ENCODE data around the gene OR2T4.

OR2T4 gene

DNA sequence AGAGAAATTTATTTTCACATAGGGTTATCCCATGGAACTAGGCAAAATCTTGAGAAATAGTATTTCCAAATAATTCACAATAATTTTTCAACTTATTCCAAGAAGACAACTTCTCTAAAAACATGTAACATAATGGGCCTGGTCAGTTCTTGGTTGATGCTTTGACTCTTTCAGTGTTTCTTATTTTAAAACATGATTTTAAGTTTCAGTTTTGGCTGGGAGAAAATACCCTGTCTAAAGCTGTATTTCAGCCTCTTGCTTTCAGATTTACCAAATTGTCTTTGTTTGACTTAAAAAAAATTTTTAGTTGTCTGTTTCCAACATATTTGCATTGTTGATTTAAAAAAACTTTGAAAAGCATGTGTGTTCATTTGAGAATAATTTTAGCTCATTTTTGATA is 5.1 kb downstream of the OR2T4 start:
- in situ Hi-C loops (cut with MboI; ENCODE audit: low pct_unique_long_range_greater_than_20kb, low sequenced_read_pairs, unreplicated experiment) = no loop called here
- TF ChIP-seq, protein P1, sequence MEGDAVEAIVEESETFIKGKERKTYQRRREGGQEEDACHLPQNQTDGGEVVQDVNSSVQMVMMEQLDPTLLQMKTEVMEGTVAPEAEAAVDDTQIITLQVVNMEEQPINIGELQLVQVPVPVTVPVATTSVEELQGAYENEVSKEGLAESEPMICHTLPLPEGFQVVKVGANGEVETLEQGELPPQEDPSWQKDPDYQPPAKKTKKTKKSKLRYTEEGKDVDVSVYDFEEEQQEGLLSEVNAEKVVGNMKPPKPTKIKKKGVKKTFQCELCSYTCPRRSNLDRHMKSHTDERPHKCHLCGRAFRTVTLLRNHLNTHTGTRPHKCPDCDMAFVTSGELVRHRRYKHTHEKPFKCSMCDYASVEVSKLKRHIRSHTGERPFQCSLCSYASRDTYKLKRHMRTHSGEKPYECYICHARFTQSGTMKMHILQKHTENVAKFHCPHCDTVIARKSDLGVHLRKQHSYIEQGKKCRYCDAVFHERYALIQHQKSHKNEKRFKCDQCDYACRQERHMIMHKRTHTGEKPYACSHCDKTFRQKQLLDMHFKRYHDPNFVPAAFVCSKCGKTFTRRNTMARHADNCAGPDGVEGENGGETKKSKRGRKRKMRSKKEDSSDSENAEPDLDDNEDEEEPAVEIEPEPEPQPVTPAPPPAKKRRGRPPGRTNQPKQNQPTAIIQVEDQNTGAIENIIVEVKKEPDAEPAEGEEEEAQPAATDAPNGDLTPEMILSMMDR (IDR thresholded peaks at IDR 0.05; ENCODE audit: extremely low read depth, insufficient read depth, missing control alignments) = no peak
- DNase-seq (ENCODE audit: low spot score) = no peak

DNA sequence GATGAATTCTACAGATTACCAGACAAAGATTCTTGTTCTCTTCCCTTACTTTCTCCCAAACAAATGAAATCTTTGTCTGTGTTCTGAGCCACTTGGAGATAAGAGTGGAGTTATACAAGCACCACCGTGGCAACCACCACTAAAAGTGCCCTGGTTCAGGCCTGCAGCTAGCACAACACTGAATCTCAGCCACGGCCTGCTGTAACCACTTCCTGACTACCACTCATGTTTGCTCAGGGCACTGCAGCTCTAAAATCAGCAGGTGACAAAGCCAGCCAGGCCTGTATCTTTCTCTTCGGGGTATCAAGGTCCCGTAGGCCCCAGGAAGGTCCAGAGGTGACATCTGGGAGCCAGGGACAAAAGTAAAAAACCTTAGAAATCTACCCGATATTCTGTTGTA is 10.9 kb downstream of the OR2T4 start:
- in situ Hi-C loops (cut with MboI; ENCODE audit: low pct_unique_long_range_greater_than_20kb, low sequenced_read_pairs, unreplicated experiment) = no loop called here
- TF ChIP-seq, protein P1 (IDR thresholded peaks at IDR 0.05; ENCODE audit: extremely low read depth, insufficient read depth, missing control alignments) = no peak
- no peak for DNase-seq (ENCODE audit: low spot score)

DNA sequence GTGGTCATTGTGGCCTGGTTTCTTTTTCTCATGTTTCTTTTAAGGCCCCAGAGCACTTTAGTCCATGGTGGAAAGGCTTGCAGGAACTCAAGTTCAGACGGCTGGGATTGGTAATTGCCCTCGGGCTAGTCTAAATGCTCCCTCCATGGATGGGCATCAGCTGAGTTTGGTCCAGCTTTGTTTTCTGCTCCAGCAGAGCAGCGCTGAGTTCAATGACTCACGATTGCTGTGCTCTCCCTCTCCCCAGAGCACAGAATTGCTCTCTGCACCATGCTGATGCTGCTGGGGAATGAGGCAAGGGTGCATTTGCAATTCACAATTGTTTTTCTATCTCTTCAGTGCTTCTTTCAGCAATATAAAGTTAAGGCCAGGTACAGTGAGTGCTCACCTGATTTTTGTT is 12.3 kb downstream of the OR2T4 start:
- in situ Hi-C loops (cut with MboI; ENCODE audit: low pct_unique_long_range_greater_than_20kb, low sequenced_read_pairs, unreplicated experiment) = no loop called here
- no peak for DNase-seq (ENCODE audit: low spot score)
- TF ChIP-seq, protein P1 (IDR thresholded peaks at IDR 0.05; ENCODE audit: extremely low read depth, insufficient read depth, missing control alignments) = no peak

DNA sequence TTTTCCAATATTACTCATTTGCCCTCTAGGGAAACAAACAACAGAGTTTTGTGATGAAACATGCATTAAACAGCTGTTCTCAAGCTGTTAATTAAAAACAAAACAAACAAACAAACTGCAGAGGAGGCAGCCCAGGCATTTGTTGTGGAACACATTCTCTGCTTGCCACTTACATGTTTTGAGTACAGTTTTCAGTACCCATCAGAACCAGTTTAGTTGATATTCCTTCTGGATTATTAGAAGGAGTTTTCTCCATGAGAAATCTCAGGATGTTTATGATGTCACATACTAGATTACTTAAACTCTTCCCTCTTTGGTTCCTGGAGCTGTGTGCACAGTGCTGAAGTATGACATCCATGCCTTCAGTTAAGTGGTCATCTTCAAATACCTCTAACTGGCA is 14.0 kb downstream of the OR2T4 start, which contains the start of gene OR2T6:
OR2T6 (plus strand) TSS at position 301 of the 400 bp plus-strand sequence. CDS start 11,863 bp downstream, outside the sequence.
- no peak for DNase-seq (ENCODE audit: low spot score)
- TF ChIP-seq, protein P1 (IDR thresholded peaks at IDR 0.05; ENCODE audit: extremely low read depth, insufficient read depth, missing control alignments) = no peak
- in situ Hi-C loops (cut with MboI; ENCODE audit: low pct_unique_long_range_greater_than_20kb, low sequenced_read_pairs, unreplicated experiment) = no loop called here

DNA sequence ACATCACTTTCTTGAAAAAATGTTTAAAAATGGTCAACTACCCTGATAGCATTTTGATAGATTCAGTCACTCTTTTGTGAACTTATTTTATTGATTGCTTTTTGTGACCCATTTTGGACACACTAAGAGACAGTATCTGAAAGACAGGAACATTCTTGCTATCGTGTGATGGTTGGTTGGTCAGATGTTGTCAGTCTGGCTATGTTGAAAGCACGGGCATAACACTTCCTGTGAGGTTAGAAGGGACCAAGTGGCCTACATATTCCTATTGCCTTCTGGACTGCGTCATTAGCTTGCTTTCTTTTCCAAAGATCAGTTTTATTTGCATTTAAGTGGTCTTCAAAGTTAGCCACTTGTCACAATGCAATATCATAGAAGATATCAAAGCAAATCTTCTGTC is 15.5 kb downstream of the OR2T4 start:
- TF ChIP-seq, protein P1 (IDR thresholded peaks at IDR 0.05; ENCODE audit: extremely low read depth, insufficient read depth, missing control alignments) = no peak
- in situ Hi-C loops (cut with MboI; ENCODE audit: low pct_unique_long_range_greater_than_20kb, low sequenced_read_pairs, unreplicated experiment) = no loop called here
- DNase-seq (ENCODE audit: low spot score) = no peak

DNA sequence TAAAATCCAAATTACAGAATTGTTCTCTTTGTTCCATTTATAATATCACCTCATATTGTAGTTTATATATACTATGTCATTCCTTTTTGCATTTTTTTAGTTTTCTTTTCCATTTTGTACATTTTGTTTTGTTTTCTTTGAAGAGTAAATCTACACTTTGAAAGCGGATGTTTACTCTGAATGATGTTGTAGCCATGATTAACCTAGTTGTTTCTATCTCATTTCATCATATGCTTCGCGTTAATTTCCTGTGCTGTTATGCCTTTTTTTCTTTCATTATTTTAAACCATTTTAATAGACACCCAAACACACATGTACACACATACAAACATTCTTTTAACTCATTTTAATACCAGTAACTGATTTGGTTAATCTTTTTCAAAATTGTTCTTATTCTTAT is 19.4 kb downstream of the OR2T4 start:
- TF ChIP-seq, protein P1 (IDR thresholded peaks at IDR 0.05; ENCODE audit: extremely low read depth, insufficient read depth, missing control alignments) = no peak
- no peak for DNase-seq (ENCODE audit: low spot score)
- in situ Hi-C loops (cut with MboI; ENCODE audit: low pct_unique_long_range_greater_than_20kb, low sequenced_read_pairs, unreplicated experiment) = no loop called here

DNA sequence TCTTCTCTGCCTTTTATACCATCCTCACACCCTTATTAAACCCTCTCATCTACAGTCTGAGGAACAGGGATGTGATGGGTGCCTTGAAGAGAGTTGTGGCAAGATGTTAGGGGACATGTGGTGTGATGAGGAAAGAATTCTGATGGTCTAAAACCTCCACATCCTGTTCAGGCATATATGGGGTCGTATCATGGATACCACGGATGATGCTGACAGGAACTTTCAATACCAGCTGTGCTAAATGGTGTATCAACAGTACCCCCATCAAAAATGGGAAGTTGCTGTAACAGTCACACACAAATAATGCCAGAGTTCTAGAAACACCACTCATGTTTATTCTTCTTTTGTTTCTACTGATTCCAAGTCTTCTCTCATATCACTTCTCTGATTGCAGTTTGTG is 27.0 kb downstream of the OR2T4 start:
- in situ Hi-C loops (cut with MboI; ENCODE audit: low pct_unique_long_range_greater_than_20kb, low sequenced_read_pairs, unreplicated experiment) = no loop called here
- DNase-seq (ENCODE audit: low spot score) = no peak
- TF ChIP-seq, protein P1 (IDR thresholded peaks at IDR 0.05; ENCODE audit: extremely low read depth, insufficient read depth, missing control alignments) = no peak

Measured in GM13977 (cell line).